GM13976 (cell line): ENCODE data around the gene GTF3C1.

Experiments
- DNase-seq: peaks from one replicate; pipeline ENCODE4 v3.0.0; 2012; ENCODE audit warnings: low spot score
- in situ Hi-C: fragments of 300-500 bp; cut with MboI; formaldehyde crosslinking; loops from one replicate; pipeline ENCODE4 v1.12.0; 2022; ENCODE audit warnings: low sequenced_read_pairs, mixed read lengths, inconsistent platforms; ENCODE audit not compliant: unreplicated experiment
- TF ChIP-seq, protein P1 (sequence below): IDR thresholded peaks from 2 replicates; pipeline ENCODE4 v1.5.1; 2012; ENCODE audit warnings: borderline replicate concordance, mild to moderate bottlenecking; ENCODE audit not compliant: insufficient read depth; ENCODE audit errors: extremely low read depth, missing control alignments, control extremely low read depth

Gene GTF3C1, protein sequence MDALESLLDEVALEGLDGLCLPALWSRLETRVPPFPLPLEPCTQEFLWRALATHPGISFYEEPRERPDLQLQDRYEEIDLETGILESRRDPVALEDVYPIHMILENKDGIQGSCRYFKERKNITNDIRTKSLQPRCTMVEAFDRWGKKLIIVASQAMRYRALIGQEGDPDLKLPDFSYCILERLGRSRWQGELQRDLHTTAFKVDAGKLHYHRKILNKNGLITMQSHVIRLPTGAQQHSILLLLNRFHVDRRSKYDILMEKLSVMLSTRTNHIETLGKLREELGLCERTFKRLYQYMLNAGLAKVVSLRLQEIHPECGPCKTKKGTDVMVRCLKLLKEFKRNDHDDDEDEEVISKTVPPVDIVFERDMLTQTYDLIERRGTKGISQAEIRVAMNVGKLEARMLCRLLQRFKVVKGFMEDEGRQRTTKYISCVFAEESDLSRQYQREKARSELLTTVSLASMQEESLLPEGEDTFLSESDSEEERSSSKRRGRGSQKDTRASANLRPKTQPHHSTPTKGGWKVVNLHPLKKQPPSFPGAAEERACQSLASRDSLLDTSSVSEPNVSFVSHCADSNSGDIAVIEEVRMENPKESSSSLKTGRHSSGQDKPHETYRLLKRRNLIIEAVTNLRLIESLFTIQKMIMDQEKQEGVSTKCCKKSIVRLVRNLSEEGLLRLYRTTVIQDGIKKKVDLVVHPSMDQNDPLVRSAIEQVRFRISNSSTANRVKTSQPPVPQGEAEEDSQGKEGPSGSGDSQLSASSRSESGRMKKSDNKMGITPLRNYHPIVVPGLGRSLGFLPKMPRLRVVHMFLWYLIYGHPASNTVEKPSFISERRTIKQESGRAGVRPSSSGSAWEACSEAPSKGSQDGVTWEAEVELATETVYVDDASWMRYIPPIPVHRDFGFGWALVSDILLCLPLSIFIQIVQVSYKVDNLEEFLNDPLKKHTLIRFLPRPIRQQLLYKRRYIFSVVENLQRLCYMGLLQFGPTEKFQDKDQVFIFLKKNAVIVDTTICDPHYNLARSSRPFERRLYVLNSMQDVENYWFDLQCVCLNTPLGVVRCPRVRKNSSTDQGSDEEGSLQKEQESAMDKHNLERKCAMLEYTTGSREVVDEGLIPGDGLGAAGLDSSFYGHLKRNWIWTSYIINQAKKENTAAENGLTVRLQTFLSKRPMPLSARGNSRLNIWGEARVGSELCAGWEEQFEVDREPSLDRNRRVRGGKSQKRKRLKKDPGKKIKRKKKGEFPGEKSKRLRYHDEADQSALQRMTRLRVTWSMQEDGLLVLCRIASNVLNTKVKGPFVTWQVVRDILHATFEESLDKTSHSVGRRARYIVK (N-terminal part only)

GRCh38 chr16:27549746-27550581 lies at the start of gene GTF3C1, which contains the start of gene KATNIP:
Gene GTF3C1, minus strand, starts transcription at chr16:27549913. Its CDS starts 23 bp downstream, at chr16:27549890.
Gene KATNIP, plus strand, starts transcription at chr16:27550144. Its CDS starts 27 bp downstream, at chr16:27550171.
- TF ChIP-seq, protein P1, sequence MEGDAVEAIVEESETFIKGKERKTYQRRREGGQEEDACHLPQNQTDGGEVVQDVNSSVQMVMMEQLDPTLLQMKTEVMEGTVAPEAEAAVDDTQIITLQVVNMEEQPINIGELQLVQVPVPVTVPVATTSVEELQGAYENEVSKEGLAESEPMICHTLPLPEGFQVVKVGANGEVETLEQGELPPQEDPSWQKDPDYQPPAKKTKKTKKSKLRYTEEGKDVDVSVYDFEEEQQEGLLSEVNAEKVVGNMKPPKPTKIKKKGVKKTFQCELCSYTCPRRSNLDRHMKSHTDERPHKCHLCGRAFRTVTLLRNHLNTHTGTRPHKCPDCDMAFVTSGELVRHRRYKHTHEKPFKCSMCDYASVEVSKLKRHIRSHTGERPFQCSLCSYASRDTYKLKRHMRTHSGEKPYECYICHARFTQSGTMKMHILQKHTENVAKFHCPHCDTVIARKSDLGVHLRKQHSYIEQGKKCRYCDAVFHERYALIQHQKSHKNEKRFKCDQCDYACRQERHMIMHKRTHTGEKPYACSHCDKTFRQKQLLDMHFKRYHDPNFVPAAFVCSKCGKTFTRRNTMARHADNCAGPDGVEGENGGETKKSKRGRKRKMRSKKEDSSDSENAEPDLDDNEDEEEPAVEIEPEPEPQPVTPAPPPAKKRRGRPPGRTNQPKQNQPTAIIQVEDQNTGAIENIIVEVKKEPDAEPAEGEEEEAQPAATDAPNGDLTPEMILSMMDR: no peak
- in situ Hi-C loops: no loop called here
- DNase-seq: peak; percentile 100

DNA sequence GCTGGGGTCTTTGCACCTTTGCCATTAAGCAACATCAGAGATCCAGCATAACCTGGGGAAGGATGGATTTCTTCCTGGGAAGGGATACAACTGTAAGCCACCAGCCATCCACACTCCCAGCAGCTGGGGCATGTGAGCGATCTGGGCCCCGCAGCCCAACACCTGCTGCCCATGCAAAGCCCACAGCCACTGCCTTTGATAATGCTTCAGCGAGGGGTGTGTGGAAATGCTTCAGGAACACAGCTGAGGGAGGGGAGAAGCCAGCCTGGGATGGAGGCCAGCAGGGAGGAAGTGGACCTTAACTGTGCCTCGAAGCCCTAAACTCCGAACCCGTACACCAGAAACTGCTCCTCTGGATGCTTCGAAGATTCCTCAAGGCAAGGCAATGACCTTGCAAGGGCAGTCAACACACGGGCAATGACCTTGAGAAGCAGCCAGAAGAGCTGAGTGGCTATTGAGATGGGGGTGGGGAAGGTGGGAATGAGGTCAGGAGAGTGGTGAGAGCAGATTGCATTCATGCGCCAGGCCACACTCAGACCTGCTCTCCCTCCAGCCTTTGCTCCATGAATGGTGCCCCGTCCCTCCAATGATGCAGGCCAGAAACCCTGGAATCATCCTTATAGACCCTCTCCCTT lies 49.3 kb upstream of the GTF3C1 start:
- TF ChIP-seq, protein P1: no peak
- DNase-seq: no peak
- in situ Hi-C loops: no loop called here

- in situ Hi-C loops: no loop called here
- no peak for DNase-seq
- TF ChIP-seq, protein P1: no peak
Measured at GRCh38 chr16:27598220-27598619, 48.5 kb upstream of the GTF3C1 start.

- in situ Hi-C loops: no loop called here
- DNase-seq: no peak
- TF ChIP-seq, protein P1: no peak
Measured at GRCh38 chr16:27597361-27597760, 47.6 kb upstream of the GTF3C1 start.

GRCh38 chr16:27596411-27596810 lies 46.7 kb upstream of the GTF3C1 start:
- DNase-seq: no peak
- TF ChIP-seq, protein P1: no peak
- in situ Hi-C loops: no loop called here
